Measurements from ENCODE around the gene PARD3. TPM values are rescaled to one million over a fixed set of nuclear protein-coding genes. Genes with fewer than 3 reads are reported as not detected.

PARD3 gene
- total RNA-seq, 2 experiments from 2014 or later: 0.15 to 0.18 TPM

DNA sequence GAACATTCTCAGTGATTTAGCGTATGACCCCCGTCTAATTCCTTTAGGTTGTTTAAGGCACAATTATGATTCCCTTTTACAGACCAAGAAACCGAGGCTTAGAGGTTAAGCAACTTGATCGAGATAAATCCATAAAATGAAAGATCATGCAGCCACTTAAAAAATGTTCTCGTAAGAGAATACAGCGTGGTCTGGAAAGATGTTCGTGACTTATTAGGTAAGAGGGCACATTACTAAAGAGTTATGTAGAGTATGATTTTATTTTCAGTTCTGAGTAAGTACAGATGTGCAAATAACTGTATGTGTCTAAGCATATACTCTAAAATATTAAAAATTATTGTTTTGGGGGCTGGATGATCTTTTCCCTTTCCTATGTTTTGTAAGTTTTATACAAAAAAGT, 575.1 kb downstream of the PARD3 start:
- no peak overlapping the region for H3K27ac Mint-ChIP-seq
- ChIA-PET POLR2A (no interaction called here), CTCF (no interaction called here)
- H3K9me3 Mint-ChIP-seq: no peaks in the 10 kb centered on the region
- H3K4me1 Mint-ChIP-seq: no peaks in the 10 kb centered on the region
- DNase-seq: no peak
- H3K36me3 Mint-ChIP-seq (ENCODE audit: low read depth): no peaks in the 10 kb centered on the region
- H3K4me3 Mint-ChIP-seq: no peak overlapping the region
- peaks cover 3% of the 10 kb centered on the region for H3K27me3 Mint-ChIP-seq

DNA sequence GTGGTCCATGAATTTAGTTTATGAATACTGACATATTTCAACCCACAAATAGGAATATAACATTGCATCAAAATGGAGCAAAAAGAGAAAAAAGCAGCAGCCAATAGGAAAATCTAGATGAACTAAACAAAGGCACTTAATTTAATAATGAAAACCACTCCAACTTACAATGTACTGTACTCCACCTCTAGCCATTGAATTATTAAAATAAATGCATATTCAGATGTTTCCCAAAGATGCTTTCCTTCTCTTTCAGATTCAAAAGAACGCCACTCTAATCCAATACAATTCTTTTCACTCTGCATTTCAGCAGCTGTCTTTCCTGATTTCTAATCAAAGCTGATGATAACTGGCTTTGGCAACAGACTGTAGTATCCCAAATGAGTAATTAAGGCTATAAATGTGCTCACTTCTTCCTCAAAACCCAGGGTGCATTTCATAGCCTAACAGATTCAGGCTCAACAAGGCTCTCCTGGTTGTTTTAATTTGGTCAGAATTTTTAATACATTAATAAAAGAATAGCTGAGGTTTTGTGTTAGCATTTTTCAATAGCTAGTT, 577.1 kb downstream of the PARD3 start:
- no peaks in the 10 kb centered on the region for H3K36me3 Mint-ChIP-seq (ENCODE audit: low read depth)
- DNase-seq: no peak
- POLR2A ChIA-PET: no interaction called here
- H3K4me3 Mint-ChIP-seq: no peak overlapping the region
- no peak overlapping the region for H3K27ac Mint-ChIP-seq
- H3K4me1 Mint-ChIP-seq: no peaks in the 10 kb centered on the region
- H3K27me3 Mint-ChIP-seq: peaks cover 3% of the 10 kb centered on the region
- CTCF ChIA-PET: no interaction called here
- H3K9me3 Mint-ChIP-seq: no peaks in the 10 kb centered on the region

DNA sequence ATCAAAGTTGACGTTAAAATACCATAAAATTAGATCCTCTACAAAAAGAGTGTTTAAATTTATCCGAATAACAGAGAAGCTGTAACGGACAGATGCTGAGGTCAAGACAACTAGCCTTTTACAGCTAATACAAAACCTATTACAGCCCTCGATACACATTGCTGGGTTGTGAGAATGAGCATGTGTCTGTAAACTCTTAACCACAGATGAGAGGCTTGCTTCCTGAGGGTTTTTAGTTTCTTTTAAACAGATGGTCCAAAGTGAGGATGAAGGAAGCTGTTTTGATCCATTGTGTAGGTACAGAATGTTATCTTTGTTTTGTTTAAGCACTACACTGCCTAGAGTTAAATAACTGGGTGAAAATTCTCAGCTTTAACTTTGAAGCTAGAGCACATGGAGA, 578.2 kb downstream of the PARD3 start:
- Mint-ChIP-seq H3K27ac (no peak overlapping the region), H3K4me1 (no peaks in the 10 kb centered on the region), H3K27me3 (peaks cover 3% of the 10 kb centered on the region), H3K4me3 (no peak overlapping the region), H3K36me3 (ENCODE audit: low read depth) (no peaks in the 10 kb centered on the region), H3K9me3 (no peaks in the 10 kb centered on the region)
- ChIA-PET CTCF (no interaction called here), POLR2A (no interaction called here)
- no peak for DNase-seq

DNA sequence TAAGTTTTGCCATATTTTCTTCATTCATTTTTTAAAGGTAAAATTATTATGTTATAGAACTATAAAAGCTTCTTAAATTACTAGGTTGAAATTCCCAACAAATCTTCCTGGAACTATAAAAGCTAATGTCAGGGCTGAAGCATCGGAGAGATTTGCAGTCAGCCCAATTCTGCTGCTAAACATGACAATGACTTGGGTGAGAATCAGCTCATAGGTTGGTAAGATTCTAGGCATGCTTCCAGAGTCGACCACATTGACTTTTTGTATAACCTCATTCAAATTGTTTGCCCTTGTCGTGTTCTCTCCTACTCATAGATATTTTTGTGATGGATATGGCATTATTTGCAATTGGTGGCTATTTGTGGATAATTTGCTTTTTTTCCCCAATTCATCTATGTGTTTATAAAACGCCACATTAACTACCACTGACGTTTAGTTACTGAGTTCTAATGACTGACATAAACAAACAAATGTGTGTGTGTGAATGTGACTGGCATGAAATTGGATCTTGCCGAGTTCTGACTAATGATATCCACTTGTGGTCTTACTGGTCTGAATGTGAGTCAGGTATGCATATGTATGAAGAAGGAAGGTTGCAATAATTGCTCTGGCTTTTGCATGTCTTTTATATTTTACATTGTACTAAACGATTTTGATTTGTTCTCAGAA, 579.8 kb downstream of the PARD3 start:
- H3K4me1 Mint-ChIP-seq: no peaks in the 10 kb centered on the region
- no peak for DNase-seq
- H3K27ac Mint-ChIP-seq: no peak overlapping the region
- ChIA-PET POLR2A (no interaction called here), CTCF (no interaction called here)
- no peak overlapping the region for H3K4me3 Mint-ChIP-seq
- H3K36me3 Mint-ChIP-seq (ENCODE audit: low read depth): no peaks in the 10 kb centered on the region
- peaks cover 3% of the 10 kb centered on the region for H3K27me3 Mint-ChIP-seq
- H3K9me3 Mint-ChIP-seq: no peaks in the 10 kb centered on the region

DNA sequence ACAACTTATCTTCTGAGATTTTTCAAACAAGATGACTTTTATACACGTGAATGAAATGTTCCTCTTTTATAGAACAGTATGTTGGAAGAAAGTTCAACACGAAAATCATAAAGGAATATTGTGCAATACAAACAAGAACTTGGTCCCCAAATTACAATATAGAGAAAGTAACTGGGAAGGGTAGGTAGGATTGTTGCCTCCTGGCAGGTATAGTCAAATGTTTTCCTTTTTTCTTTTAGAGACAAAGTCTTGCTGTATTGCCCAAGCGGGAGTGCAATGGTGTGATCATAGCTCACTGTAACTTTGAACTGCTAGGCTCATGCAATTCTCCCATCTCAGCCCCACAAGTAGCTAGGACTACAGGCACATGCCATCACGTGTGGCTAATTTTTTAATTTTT, 582.6 kb downstream of the PARD3 start:
- H3K4me1 Mint-ChIP-seq: no peaks in the 10 kb centered on the region
- POLR2A ChIA-PET: no interaction called here
- no peaks in the 10 kb centered on the region for H3K9me3 Mint-ChIP-seq
- no peaks in the 10 kb centered on the region for H3K27me3 Mint-ChIP-seq
- CTCF ChIA-PET: no interaction called here
- H3K4me3 Mint-ChIP-seq: no peak overlapping the region
- no peaks in the 10 kb centered on the region for H3K36me3 Mint-ChIP-seq (ENCODE audit: low read depth)
- no peak for DNase-seq
- H3K27ac Mint-ChIP-seq: no peak overlapping the region

DNA sequence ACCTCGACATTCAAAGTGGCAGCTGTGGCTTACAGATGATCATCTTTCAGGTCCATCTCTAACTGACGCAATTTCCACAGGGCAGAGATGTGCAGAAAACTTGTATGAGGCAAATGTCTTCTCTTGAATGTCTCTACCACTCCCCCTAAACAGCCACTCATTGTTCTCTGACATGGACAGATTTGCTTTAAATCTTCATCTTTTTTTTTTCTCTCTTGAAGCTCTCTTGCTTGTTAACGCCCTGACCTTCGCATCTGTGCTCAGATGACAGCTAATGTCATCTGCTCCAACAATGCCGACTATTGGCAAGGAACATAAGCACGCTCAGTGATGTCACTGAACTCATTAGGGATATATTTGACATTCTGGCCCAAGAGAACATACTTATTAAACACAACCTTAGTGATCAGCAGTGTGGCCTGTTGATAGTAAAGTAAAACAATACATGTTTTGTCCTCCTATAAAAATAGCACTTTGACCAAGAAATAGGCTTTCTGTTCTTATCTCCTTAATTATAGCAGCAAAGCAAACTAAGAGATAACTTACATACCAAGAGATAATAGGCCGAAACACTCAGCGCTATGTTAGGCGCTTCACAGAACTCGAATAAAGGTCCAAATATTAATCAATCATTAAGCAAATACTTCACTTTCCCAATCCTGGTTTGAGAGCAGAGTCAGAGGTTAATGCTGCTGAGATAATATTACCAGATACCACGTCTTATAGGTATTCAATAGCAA, 583.5 kb downstream of the PARD3 start:
- CTCF ChIA-PET: no interaction called here
- no peak for DNase-seq

DNA sequence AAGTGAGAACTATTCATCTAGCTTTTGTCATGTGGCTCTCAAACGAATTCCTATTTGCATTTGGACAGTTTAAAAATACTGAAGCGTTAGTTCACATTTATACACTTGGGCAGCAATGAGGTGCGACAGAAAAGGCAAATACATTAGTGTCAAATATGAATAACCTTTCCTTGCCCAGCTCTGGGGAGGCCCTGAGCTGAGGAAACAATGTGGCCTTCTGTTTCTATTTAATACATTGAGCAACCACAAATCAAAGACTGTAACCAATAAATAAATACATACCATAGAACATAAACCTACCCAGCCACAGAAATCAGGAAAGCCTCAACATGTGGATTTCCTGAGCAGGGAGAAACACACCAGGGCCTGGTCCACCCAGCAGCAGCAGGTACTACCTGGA, 585.2 kb downstream of the PARD3 start:
- CTCF ChIA-PET: no interaction called here
- Mint-ChIP-seq H3K27ac (no peak overlapping the region), H3K4me3 (no peak overlapping the region), H3K4me1 (no peaks in the 10 kb centered on the region), H3K27me3 (no peaks in the 10 kb centered on the region), H3K36me3 (ENCODE audit: low read depth) (no peaks in the 10 kb centered on the region), H3K9me3 (no peaks in the 10 kb centered on the region)
- no peak for DNase-seq
- POLR2A ChIA-PET: no interaction called here

More for the DNA sequence above, 583.5 kb downstream of the PARD3 start:
- no peak overlapping the region for H3K4me3 Mint-ChIP-seq
- no peaks in the 10 kb centered on the region for H3K27me3 Mint-ChIP-seq
- POLR2A ChIA-PET: no interaction called here
- no peaks in the 10 kb centered on the region for H3K4me1 Mint-ChIP-seq
- no peaks in the 10 kb centered on the region for H3K9me3 Mint-ChIP-seq
- H3K27ac Mint-ChIP-seq: no peak overlapping the region
- H3K36me3 Mint-ChIP-seq (ENCODE audit: low read depth): no peaks in the 10 kb centered on the region

DNA sequence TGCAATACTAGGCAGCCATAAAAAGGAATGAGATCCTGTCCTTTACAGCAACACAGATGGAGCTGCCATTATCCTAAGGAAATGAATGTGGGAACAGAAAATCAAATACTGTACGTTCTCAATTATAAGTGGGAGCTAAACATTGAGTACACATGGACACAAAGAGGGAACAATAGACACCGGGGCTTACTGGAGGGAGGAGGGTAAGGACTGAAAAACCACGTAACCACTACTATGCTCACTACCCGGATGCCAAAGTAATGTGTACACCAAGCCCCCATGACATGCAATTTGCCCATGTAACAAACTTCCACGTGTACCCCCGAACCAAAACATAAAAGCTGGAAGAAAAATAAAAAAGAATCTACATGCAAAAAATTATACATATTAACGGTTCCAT, 587.0 kb downstream of the PARD3 start:
- H3K27me3 Mint-ChIP-seq: no peaks in the 10 kb centered on the region
- H3K27ac Mint-ChIP-seq: no peak overlapping the region
- H3K4me3 Mint-ChIP-seq: no peak overlapping the region
- ChIA-PET CTCF (no interaction called here), POLR2A (no interaction called here)
- no peaks in the 10 kb centered on the region for H3K4me1 Mint-ChIP-seq
- H3K9me3 Mint-ChIP-seq: no peaks in the 10 kb centered on the region
- H3K36me3 Mint-ChIP-seq (ENCODE audit: low read depth): no peaks in the 10 kb centered on the region
- no peak for DNase-seq

DNA sequence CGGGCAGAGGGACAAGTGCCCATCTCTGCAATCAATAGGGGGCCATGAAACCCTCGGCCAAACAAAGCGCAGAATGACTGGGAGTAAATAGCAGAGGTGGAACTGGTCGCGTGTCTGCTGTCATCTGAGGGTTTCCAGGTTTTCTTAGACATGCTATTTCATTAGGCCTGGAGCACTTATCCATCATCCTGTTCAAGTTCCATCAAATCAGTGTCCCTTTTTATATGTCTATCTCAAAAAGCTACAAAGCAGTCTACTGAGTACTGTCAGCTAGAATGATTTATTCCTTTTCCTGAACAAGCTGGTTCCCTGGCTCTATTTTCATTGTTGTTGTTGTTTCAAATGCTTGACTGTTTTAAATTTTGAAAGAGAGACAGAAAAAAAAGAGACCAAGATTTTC, 590.5 kb downstream of the PARD3 start:
- Mint-ChIP-seq H3K27ac (no peak overlapping the region), H3K4me1 (no peaks in the 10 kb centered on the region), H3K9me3 (no peaks in the 10 kb centered on the region), H3K36me3 (ENCODE audit: low read depth) (no peaks in the 10 kb centered on the region), H3K27me3 (no peaks in the 10 kb centered on the region), H3K4me3 (no peak overlapping the region)
- ChIA-PET CTCF (interaction anchor here (0.5 kb wide), 1 partner anchor 169 kb away, joined by 3 read pairs; no protein-coding TSS in a partner anchor), POLR2A (no interaction called here)
- no peak for DNase-seq

DNA sequence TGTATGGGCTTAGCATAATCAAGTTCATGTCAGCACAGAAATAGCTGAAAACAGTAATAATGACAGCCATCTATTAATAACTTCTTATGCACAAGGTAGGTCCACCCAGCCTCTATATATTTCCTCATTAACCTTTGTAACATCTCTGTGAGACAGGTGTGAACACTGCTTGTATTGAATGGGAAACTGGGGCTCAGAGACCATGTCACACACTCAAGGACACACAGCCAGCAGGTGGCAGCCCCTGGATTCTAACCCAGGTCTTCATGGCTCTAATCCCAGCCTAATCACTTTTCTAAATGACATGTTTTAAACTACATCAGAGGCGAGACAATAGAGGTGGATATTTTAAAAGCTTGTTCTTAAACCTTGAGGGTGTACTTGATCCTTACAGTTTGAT, 591.4 kb downstream of the PARD3 start:
- Mint-ChIP-seq H3K27ac (no peak overlapping the region), H3K9me3 (no peaks in the 10 kb centered on the region), H3K4me3 (no peak overlapping the region), H3K4me1 (no peaks in the 10 kb centered on the region), H3K27me3 (no peaks in the 10 kb centered on the region), H3K36me3 (ENCODE audit: low read depth) (no peaks in the 10 kb centered on the region)
- ChIA-PET POLR2A (no interaction called here), CTCF (no interaction called here)
- DNase-seq: no peak

DNA sequence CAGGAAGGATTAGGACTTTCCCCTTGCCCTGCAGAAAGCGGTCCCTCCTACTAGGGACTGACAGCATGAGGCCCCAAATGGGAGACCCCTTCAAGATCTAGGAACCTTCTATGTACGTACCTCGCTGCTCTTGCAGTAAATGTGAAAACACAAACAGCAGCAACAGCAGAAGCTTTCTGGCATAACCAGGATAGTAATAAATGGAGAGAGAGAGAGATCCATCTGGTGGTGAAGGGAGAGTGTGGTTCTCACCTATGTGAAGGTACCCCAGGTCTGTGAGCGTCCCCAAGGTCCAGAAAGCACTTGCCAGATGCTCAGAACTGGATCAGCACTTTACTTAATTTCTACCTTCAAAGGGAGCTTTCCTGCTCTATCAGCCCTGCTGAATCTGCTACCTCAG, 592.7 kb downstream of the PARD3 start:
- ChIA-PET CTCF (no interaction called here), POLR2A (no interaction called here)
- Mint-ChIP-seq H3K27me3 (no peaks in the 10 kb centered on the region), H3K4me1 (no peaks in the 10 kb centered on the region), H3K4me3 (no peak overlapping the region), H3K9me3 (no peaks in the 10 kb centered on the region), H3K36me3 (ENCODE audit: low read depth) (no peaks in the 10 kb centered on the region), H3K27ac (no peak overlapping the region)
- DNase-seq: no peak

DNA sequence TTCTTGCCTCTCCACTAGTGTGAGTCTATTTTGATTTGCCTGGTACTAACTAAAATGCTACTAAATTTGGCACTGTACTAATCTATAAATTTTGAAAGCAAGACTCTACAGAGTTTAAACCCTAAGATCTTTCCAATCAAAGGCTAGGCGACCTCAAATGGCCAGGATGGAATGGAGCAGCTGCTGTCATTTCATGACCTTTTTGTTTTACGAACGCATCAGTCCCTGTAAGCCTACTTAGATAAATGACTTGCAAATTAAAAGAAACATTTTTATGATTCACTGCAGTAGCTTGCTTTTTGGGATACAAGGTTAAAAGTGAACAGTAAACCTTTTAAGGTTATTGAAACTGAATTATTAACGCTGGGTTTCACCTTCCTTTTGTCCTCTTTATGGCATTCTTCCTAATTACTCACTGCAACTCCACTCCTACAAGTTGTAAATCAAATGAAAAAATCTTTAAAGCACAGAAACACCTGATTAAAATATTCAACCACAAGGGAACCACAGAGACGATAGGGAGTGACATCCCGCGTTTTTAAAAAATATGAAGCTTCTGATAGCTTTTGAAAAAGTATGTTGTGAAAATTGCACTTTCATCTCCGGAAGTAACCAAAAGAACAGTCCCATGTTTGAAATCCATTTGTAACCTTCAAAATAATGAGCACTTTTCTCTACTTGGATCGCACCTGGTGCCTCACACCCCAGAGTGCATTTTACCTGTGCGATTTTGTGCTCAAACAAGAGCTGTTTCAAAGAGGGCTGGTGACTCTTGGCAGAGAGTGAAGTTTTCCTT, 595.1 kb downstream of the PARD3 start:
- DNase-seq: no peak
- POLR2A ChIA-PET: no interaction called here
- H3K27me3 Mint-ChIP-seq: no peaks in the 10 kb centered on the region
- H3K9me3 Mint-ChIP-seq: no peaks in the 10 kb centered on the region
- no peaks in the 10 kb centered on the region for H3K36me3 Mint-ChIP-seq (ENCODE audit: low read depth)
- no peak overlapping the region for H3K4me3 Mint-ChIP-seq
- H3K4me1 Mint-ChIP-seq: no peaks in the 10 kb centered on the region
- no peak overlapping the region for H3K27ac Mint-ChIP-seq
- CTCF ChIA-PET: no interaction called here

DNA sequence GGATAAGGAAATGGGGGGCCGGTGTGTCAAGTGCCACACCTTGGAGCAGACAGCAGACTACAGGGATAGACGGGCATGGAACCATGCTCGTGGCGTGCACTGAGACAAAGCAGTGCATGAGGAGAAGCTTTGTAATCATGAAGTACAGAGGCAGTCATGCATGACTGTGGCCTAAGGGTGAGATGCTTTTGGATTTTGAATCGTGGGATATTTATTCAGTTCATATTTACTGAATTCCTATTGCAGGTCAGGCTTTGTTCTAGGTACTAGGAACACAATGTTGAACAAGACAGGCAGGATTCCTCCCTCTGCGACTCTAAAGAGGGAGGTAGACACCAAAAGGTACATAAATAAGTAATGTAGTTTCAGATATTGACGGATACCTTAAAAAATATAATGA, 597.6 kb downstream of the PARD3 start:
- Mint-ChIP-seq H3K36me3 (ENCODE audit: low read depth) (no peaks in the 10 kb centered on the region), H3K4me3 (no peak overlapping the region), H3K27me3 (no peaks in the 10 kb centered on the region), H3K4me1 (no peaks in the 10 kb centered on the region), H3K27ac (no peak overlapping the region), H3K9me3 (no peaks in the 10 kb centered on the region)
- DNase-seq: no peak
- POLR2A ChIA-PET: no interaction called here
- CTCF ChIA-PET: no interaction called here

Measured in activated CD4-positive, alpha-beta memory T cell treated with anti-CD3 and anti-CD28 coated beads, Interleukin-2, amount 10 ng/mL, durations not matched to agents 7 days and 5 days (primary cell).